SK-N-SH treated with all-trans-retinoic acid at 6 μM for 48 hours (cell line): ENCODE data around the gene IFT57.

Experiments used
- ATAC-seq: fragments of 200-7000 bp; cut with Tn5 transposase; 3 replicates; pipeline ENCODE4 v1.9.1; 2020; ENCODE audit warnings: mild to moderate bottlenecking, moderate library complexity
- ARNTL ChIP-seq: fragments of 450-650 bp; formaldehyde crosslinking; IDR thresholded peaks from 2 replicates; pipeline ENCODE4 v1.5.0; 2020; ENCODE audit warnings: low read depth, mild to moderate bottlenecking, moderate library complexity, borderline replicate concordance
- BACH2 ChIP-seq: fragments of 250-450 bp; sonication (Bioruptor Pico); IDR thresholded peaks from 2 replicates; pipeline ENCODE4 v1.9.0; 2021; ENCODE audit warnings: mild to moderate bottlenecking, borderline replicate concordance
- CSDC2 ChIP-seq: fragments of 250-450 bp; sonication (Bioruptor Pico); IDR thresholded peaks from 2 replicates; pipeline ENCODE4 v1.5.0; 2020; ENCODE audit warnings: mild to moderate bottlenecking, moderate library complexity
- ESRRG ChIP-seq: fragments of 250-450 bp; sonication (Bioruptor Pico); IDR thresholded peaks from 2 replicates; pipeline ENCODE4 v1.6.1; 2021; ENCODE audit warnings: mild to moderate bottlenecking
- GLIS3 ChIP-seq: fragments of 250-450 bp; sonication (Bioruptor Pico); IDR thresholded peaks from 2 replicates; pipeline ENCODE4 v1.5.0; 2020; ENCODE audit warnings: mild to moderate bottlenecking, moderate library complexity
- OSR1 ChIP-seq: fragments of 250-450 bp; sonication (Bioruptor Pico); IDR thresholded peaks from 2 replicates; pipeline ENCODE4 v1.8.0; 2022; ENCODE audit warnings: moderate library complexity, mild to moderate bottlenecking, inconsistent platforms
- PATZ1 ChIP-seq: fragments of 250-450 bp; sonication (Bioruptor Pico); IDR thresholded peaks from 2 replicates; pipeline ENCODE4 v1.8.0; 2020; ENCODE audit warnings: mild to moderate bottlenecking, moderate library complexity, borderline replicate concordance
- PPARA ChIP-seq: fragments of 250-450 bp; sonication (Bioruptor Pico); IDR thresholded peaks from 2 replicates; pipeline ENCODE4 v1.5.0; 2020; ENCODE audit warnings: mild to moderate bottlenecking, borderline replicate concordance
- RARB ChIP-seq: fragments of 250-450 bp; sonication (Bioruptor Pico); IDR thresholded peaks from 2 replicates; pipeline ENCODE4 v1.8.0; 2021; ENCODE audit warnings: mild to moderate bottlenecking, moderate library complexity
- SNAI2 ChIP-seq: fragments of 250-450 bp; sonication (Bioruptor Pico); IDR thresholded peaks from 2 replicates; pipeline ENCODE4 v1.5.0; 2020; ENCODE audit warnings: mild to moderate bottlenecking, moderate library complexity
- TCF4 ChIP-seq: fragments of 250-450 bp; sonication (Bioruptor Pico); IDR thresholded peaks from 2 replicates; pipeline ENCODE4 v1.8.0; 2021; ENCODE audit warnings: mild to moderate bottlenecking, moderate library complexity, borderline replicate concordance
- TOX ChIP-seq: fragments of 250-450 bp; sonication (Bioruptor Pico); IDR thresholded peaks from 2 replicates; pipeline ENCODE4 v1.8.0; 2021; ENCODE audit warnings: mild to moderate bottlenecking, moderate library complexity, borderline replicate concordance
- ZC3H10 ChIP-seq: fragments of 250-450 bp; sonication (Bioruptor Pico); IDR thresholded peaks from 2 replicates; pipeline ENCODE4 v1.5.1; 2021; ENCODE audit warnings: mild to moderate bottlenecking, moderate library complexity
- ZFP3 ChIP-seq: fragments of 250-450 bp; sonication (Bioruptor Pico); IDR thresholded peaks from 2 replicates; pipeline ENCODE4 v1.5.0; 2020; ENCODE audit warnings: mild to moderate bottlenecking, moderate library complexity
- ZFP30 ChIP-seq: fragments of 450-650 bp; formaldehyde crosslinking; IDR thresholded peaks from 2 replicates; pipeline ENCODE4 v1.5.0; 2022; ENCODE audit warnings: mild to moderate bottlenecking, moderate library complexity
- ZNF565 ChIP-seq: fragments of 450-650 bp; formaldehyde crosslinking; conservative IDR thresholded peaks from 2 replicates; pipeline ENCODE4 v1.5.0; 2020; ENCODE audit warnings: low read depth, mild to moderate bottlenecking, moderate library complexity
- ZNF8 ChIP-seq: fragments of 450-650 bp; formaldehyde crosslinking; IDR thresholded peaks from 2 replicates; pipeline ENCODE4 v1.5.0; 2020; ENCODE audit warnings: mild to moderate bottlenecking, moderate library complexity
- TF ChIP-seq, protein P1 (sequence below): fragments of 250-450 bp; sonication (Bioruptor Pico); IDR thresholded peaks from 2 replicates; pipeline ENCODE4 v1.5.1; 2021; ENCODE audit warnings: mild to moderate bottlenecking, moderate library complexity
- TF ChIP-seq, protein P2 (sequence below): fragments of 250-450 bp; sonication (Bioruptor Pico); IDR thresholded peaks from 2 replicates; pipeline ENCODE4 v1.5.0; 2020; ENCODE audit warnings: mild to moderate bottlenecking, moderate library complexity
- TF ChIP-seq, protein P3 (sequence below): fragments of 250-450 bp; sonication (Bioruptor Pico); IDR thresholded peaks from 2 replicates; pipeline ENCODE4 v1.8.0; 2021; ENCODE audit warnings: low read depth, mild to moderate bottlenecking, moderate library complexity, borderline replicate concordance

Gene IFT57

DNA sequence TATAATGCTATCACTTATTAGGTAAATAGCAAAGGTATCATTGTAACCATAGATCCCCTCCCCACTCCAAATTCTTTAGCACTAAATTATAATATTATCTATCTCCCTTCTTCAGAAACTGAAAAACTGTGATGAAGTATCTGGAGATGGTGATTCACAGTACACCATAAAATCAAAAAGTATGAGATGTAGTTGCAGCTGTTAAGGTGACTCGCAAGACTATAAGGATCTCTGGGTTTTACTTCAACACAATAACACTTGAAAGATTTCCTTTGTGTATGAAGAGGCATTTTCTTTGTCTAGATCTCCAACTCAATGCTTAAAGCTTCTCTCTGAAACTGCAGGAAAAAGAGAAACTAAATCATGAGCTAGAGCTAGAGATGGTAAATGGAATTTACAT is 46.9 kb downstream of the IFT57 start:
- TF ChIP-seq ZNF8 (CRISPR knock-in tag) (no peak), TOX (CRISPR knock-in tag) (no peak), TCF4 (CRISPR knock-in tag) (no peak), SNAI2 (CRISPR knock-in tag) (no peak), RARB (no peak), PPARA (CRISPR knock-in tag) (no peak), ZNF565 (CRISPR knock-in tag) (no peak), CSDC2 (no peak), GLIS3 (CRISPR knock-in tag) (no peak), PATZ1 (CRISPR knock-in tag) (no peak)
- TF ChIP-seq, protein P1, sequence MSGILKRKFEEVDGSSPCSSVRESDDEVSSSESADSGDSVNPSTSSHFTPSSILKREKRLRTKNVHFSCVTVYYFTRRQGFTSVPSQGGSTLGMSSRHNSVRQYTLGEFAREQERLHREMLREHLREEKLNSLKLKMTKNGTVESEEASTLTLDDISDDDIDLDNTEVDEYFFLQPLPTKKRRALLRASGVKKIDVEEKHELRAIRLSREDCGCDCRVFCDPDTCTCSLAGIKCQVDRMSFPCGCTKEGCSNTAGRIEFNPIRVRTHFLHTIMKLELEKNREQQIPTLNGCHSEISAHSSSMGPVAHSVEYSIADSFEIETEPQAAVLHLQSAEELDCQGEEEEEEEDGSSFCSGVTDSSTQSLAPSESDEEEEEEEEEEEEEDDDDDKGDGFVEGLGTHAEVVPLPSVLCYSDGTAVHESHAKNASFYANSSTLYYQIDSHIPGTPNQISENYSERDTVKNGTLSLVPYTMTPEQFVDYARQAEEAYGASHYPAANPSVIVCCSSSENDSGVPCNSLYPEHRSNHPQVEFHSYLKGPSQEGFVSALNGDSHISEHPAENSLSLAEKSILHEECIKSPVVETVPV, result no peak
- TF ChIP-seq, protein P2, sequence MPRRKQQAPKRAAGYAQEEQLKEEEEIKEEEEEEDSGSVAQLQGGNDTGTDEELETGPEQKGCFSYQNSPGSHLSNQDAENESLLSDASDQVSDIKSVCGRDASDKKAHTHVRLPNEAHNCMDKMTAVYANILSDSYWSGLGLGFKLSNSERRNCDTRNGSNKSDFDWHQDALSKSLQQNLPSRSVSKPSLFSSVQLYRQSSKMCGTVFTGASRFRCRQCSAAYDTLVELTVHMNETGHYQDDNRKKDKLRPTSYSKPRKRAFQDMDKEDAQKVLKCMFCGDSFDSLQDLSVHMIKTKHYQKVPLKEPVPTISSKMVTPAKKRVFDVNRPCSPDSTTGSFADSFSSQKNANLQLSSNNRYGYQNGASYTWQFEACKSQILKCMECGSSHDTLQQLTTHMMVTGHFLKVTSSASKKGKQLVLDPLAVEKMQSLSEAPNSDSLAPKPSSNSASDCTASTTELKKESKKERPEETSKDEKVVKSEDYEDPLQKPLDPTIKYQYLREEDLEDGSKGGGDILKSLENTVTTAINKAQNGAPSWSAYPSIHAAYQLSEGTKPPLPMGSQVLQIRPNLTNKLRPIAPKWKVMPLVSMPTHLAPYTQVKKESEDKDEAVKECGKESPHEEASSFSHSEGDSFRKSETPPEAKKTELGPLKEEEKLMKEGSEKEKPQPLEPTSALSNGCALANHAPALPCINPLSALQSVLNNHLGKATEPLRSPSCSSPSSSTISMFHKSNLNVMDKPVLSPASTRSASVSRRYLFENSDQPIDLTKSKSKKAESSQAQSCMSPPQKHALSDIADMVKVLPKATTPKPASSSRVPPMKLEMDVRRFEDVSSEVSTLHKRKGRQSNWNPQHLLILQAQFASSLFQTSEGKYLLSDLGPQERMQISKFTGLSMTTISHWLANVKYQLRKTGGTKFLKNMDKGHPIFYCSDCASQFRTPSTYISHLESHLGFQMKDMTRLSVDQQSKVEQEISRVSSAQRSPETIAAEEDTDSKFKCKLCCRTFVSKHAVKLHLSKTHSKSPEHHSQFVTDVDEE, result no peak
- no peak for ATAC-seq

DNA sequence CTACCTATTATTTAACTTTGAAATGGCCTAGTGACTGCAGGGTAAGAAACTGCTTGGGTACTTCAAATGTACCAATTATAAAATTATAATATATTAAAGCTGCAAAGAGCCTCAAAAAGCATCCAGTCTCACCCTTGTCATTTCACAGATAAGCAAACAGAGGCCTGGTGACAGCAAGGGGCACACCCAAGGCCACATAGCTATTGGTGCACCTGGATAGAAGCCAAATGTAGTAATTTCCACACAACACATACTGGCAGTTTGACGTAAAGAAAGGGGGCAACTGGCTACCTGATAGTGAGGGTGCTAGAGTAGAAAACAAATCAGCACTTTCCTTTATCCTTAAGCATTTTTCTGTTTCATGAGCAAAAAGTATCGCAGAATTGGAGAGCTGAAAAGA is 51.1 kb downstream of the IFT57 start:
- ATAC-seq, result no peak
- TF ChIP-seq ZFP3 (CRISPR knock-in tag), result no peak
- no peak for TF ChIP-seq CSDC2
- no peak for TF ChIP-seq ESRRG
- TF ChIP-seq ZNF8 (CRISPR knock-in tag), result no peak
- TF ChIP-seq PATZ1 (CRISPR knock-in tag), result no peak
- TF ChIP-seq, protein P2, result no peak
- no peak for TF ChIP-seq OSR1 (CRISPR knock-in tag)
- no peak for TF ChIP-seq PPARA (CRISPR knock-in tag)
- TF ChIP-seq TCF4 (CRISPR knock-in tag), result no peak
- TF ChIP-seq ARNTL (CRISPR knock-in tag), result no peak

- no peak for ATAC-seq
- TF ChIP-seq ZC3H10 (CRISPR knock-in tag), result no peak
- TF ChIP-seq ZFP30 (CRISPR knock-in tag), result no peak
- no peak for TF ChIP-seq TCF4 (CRISPR knock-in tag)
- TF ChIP-seq, protein P2, result no peak
- TF ChIP-seq ZNF8 (CRISPR knock-in tag), result no peak
- no peak for TF ChIP-seq RARB
- TF ChIP-seq TOX (CRISPR knock-in tag), result no peak
- TF ChIP-seq BACH2, result no peak
- TF ChIP-seq, protein P3, sequence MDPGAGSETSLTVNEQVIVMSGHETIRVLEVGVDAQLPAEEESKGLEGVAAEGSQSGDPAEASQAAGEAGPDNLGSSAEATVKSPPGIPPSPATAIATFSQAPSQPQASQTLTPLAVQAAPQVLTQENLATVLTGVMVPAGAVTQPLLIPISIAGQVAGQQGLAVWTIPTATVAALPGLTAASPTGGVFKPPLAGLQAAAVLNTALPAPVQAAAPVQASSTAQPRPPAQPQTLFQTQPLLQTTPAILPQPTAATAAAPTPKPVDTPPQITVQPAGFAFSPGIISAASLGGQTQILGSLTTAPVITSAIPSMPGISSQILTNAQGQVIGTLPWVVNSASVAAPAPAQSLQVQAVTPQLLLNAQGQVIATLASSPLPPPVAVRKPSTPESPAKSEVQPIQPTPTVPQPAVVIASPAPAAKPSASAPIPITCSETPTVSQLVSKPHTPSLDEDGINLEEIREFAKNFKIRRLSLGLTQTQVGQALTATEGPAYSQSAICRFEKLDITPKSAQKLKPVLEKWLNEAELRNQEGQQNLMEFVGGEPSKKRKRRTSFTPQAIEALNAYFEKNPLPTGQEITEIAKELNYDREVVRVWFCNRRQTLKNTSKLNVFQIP (CRISPR knock-in tag), result no peak
- TF ChIP-seq PPARA (CRISPR knock-in tag), result no peak
- TF ChIP-seq CSDC2, result no peak
- no peak for TF ChIP-seq ZNF565 (CRISPR knock-in tag)
Observed at GRCh38 chr3:108164391-108164790, 57.8 kb downstream of the IFT57 start.
